OCI-LY1 (cell line): Measurements from ENCODE around the gene KLK13.

Experiments
- H2AFZ ChIP-seq: fragments of 200-600 bp; sonication (generic), shearing (Covaris generic); 2 replicates; pipeline ENCODE4 v1.6.0; 2014; ENCODE audit warnings: antibody characterized with exemption, mild to moderate bottlenecking, low read length
- H3F3A ChIP-seq: fragments of 200-600 bp; sonication (generic), shearing (Covaris generic); 2 replicates; pipeline ENCODE4 v1.6.0; 2014; ENCODE audit warnings: mild to moderate bottlenecking, antibody characterized with exemption, low read length, moderate library complexity; ENCODE audit not compliant: insufficient read depth
- H3K27ac ChIP-seq: fragments of 200-600 bp; sonication (generic); 2 replicates; pipeline ENCODE4 v1.5.1; 2014; ENCODE audit warnings: low read length, mixed run types, mild to moderate bottlenecking, low read depth; ENCODE audit not compliant: poor library complexity, severe bottlenecking
- H3K27me3 ChIP-seq: fragments of 200-600 bp; sonication (generic); 2 replicates; pipeline ENCODE4 v1.6.0; 2014; ENCODE audit warnings: antibody characterized with exemption, mild to moderate bottlenecking, low read length, moderate library complexity; ENCODE audit not compliant: insufficient read depth
- H3K36me3 ChIP-seq: fragments of 200-600 bp; sonication (generic); 2 replicates; pipeline ENCODE4 v1.6.1; 2014; ENCODE audit warnings: mild to moderate bottlenecking, antibody characterized with exemption, low read length, moderate library complexity, mixed read lengths; ENCODE audit not compliant: insufficient read depth
- H3K4me1 ChIP-seq: fragments of 200-600 bp; sonication (generic); 2 replicates; pipeline ENCODE4 v1.5.1; 2014; ENCODE audit warnings: mild to moderate bottlenecking, low read length, moderate library complexity; ENCODE audit not compliant: insufficient read depth, severe bottlenecking
- H3K4me2 ChIP-seq: fragments of 200-600 bp; sonication (generic), shearing (Covaris generic); 2 replicates; pipeline ENCODE4 v1.6.1; 2014; ENCODE audit warnings: low read length
- H3K4me3 ChIP-seq: fragments of 200-600 bp; sonication (generic); 2 replicates; pipeline ENCODE4 v1.5.1; 2014; ENCODE audit warnings: low read length, low read depth, mild to moderate bottlenecking, mixed read lengths; ENCODE audit not compliant: poor library complexity, severe bottlenecking
- H3K79me2 ChIP-seq: fragments of 200-600 bp; shearing (Covaris generic); 2 replicates; pipeline ENCODE4 v1.6.1; 2016; ENCODE audit warnings: mixed run types, low read length, mixed read lengths; ENCODE audit not compliant: insufficient read depth
- H3K9ac ChIP-seq: fragments of 200-600 bp; sonication (generic), shearing (Covaris generic); 2 replicates; pipeline ENCODE4 v1.6.1; 2014; ENCODE audit warnings: mild to moderate bottlenecking, low read length, mixed read lengths
- H3K9me2 ChIP-seq: fragments of 200-600 bp; sonication (generic), shearing (Covaris generic); 2 replicates; pipeline ENCODE4 v1.6.1; 2014; ENCODE audit warnings: low read depth, mild to moderate bottlenecking, low read length, mixed read lengths
- H3K9me3 ChIP-seq: fragments of 200-600 bp; shearing (Covaris generic); 2 replicates; pipeline ENCODE4 v1.6.1; 2014; ENCODE audit warnings: low read length, mixed read lengths
- H4K20me1 ChIP-seq: fragments of 200-600 bp; sonication (generic), shearing (Covaris generic); 2 replicates; pipeline ENCODE4 v1.6.0; 2016; ENCODE audit warnings: mild to moderate bottlenecking, low read length; ENCODE audit not compliant: insufficient read depth
- CTCF ChIP-seq: fragments of 200-600 bp; sonication (generic), shearing (Covaris generic); IDR thresholded peaks from 2 replicates; pipeline ENCODE4 v1.5.1; 2017; ENCODE audit warnings: mild to moderate bottlenecking, antibody characterized with exemption, low read length, moderate library complexity, mixed read lengths
- EZH2 ChIP-seq: fragments of 200-600 bp; sonication (generic), shearing (Covaris generic); IDR thresholded peaks from 2 replicates; pipeline ENCODE4 v1.8.0; 2017; ENCODE audit warnings: borderline replicate concordance, mixed run types, mild to moderate bottlenecking, antibody characterized with exemption, low read length, moderate library complexity, mixed read lengths

Gene KLK13

DNA sequence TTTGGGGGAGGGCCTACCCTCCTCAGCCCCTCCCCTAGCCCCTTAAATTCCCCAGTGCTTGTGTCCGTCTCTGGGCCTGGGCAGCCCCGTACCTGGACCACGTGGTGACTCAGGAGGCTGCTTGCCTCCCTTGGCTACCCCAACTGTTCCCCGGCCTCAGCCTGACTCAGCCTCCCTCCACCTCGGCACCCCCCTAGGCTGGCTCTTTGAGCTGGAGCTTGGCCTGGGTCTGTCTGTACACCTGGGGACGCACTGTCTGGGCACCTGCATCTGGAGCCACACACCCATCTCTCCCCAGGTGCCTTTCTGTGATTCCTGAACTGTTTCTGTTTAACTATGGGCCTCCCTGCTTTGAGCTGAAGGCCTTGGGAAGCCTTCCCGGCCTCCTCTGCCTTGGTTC, 19.6 kb upstream of the KLK13 start:
- TF ChIP-seq EZH2 (no peak), CTCF (no peak)
- Histone ChIP-seq H3K9me3 (no peaks in the 10 kb centered on the region), H2AFZ (no peak overlapping the region), H3K4me1 (no peaks in the 10 kb centered on the region), H3K79me2 (no peaks in the 10 kb centered on the region), H3K36me3 (no peaks in the 10 kb centered on the region), H4K20me1 (no peaks in the 10 kb centered on the region), H3K9me2 (no peaks in the 10 kb centered on the region), H3K9ac (no peak overlapping the region), H3F3A (no peaks in the 10 kb centered on the region), H3K27ac (no peak overlapping the region), H3K4me2 (no peak overlapping the region), H3K4me3 (no peak overlapping the region), H3K27me3 (no peaks in the 10 kb centered on the region)

DNA sequence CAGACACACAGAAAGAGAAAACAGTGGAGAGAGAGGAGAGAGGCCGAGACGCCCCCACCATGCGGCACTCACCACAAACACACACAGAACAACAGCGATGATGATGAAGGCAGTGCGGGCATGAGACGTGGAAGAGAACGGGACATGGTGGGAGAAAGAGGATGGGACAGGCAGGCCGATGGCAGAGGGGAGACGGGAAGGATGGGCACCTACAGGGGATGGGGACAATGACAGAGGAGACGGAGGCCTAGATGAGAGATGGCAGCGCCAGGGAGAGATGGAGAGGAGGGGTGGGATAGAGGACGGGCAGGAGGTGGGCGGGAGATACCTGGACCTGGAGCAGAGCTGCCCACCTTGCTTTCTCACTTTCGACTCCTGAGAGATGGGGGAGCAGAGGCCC, 18.9 kb upstream of the KLK13 start:
- Histone ChIP-seq H3F3A (no peaks in the 10 kb centered on the region), H3K9me2 (no peaks in the 10 kb centered on the region), H3K9me3 (no peaks in the 10 kb centered on the region), H2AFZ (no peak overlapping the region), H3K4me2 (no peak overlapping the region), H3K9ac (no peak overlapping the region), H3K79me2 (no peaks in the 10 kb centered on the region), H3K27ac (no peak overlapping the region), H3K36me3 (no peaks in the 10 kb centered on the region), H3K4me3 (no peak overlapping the region), H4K20me1 (no peaks in the 10 kb centered on the region), H3K4me1 (no peaks in the 10 kb centered on the region), H3K27me3 (no peaks in the 10 kb centered on the region)
- TF ChIP-seq CTCF (no peak), EZH2 (no peak)

GRCh38 chr19:51083181-51083580, 18.3 kb upstream of the KLK13 start:
- Histone ChIP-seq H3K4me3 (no peak overlapping the region), H3K4me1 (no peaks in the 10 kb centered on the region), H3K4me2 (no peak overlapping the region), H4K20me1 (no peaks in the 10 kb centered on the region), H3K27me3 (no peaks in the 10 kb centered on the region), H3K9me2 (no peaks in the 10 kb centered on the region), H3K9me3 (no peaks in the 10 kb centered on the region), H3F3A (no peaks in the 10 kb centered on the region), H3K27ac (no peak overlapping the region), H3K9ac (no peak overlapping the region), H3K79me2 (no peaks in the 10 kb centered on the region), H3K36me3 (no peaks in the 10 kb centered on the region), H2AFZ (no peak overlapping the region)
- TF ChIP-seq CTCF = no peak
- TF ChIP-seq EZH2 = no peak
